Measurements from ENCODE around the gene ANTXR2.

The ANTXR2 gene

GRCh38 chr4:80076681-80077080 is 3.7 kb upstream of the ANTXR2 start:
- no peak overlapping the region for H3K27ac ChIP-seq (ENCODE audit: low read depth, low read length)
- H3K27me3 ChIP-seq (ENCODE audit: control insufficient read depth, insufficient read depth, low read length), result no peaks in the 10 kb centered on the region; the same call in 1 of the 2 replicates
- no peak overlapping the region for H3K9ac ChIP-seq (ENCODE audit: low read length)
- H3K36me3 ChIP-seq (ENCODE audit: control insufficient read depth, insufficient read depth, low read length), result no peaks in the 10 kb centered on the region
- peaks cover 7% of the 10 kb centered on the region; the same call in 1 of the 2 replicates for H3K4me1 ChIP-seq (ENCODE audit: control insufficient read depth, insufficient read depth, low read length)
- H3K4me3 ChIP-seq (ENCODE audit: low read depth, low read length), result no peak overlapping the region
- H3K9me3 ChIP-seq (ENCODE audit: control insufficient read depth, insufficient read depth, low read depth, low read length), result no peaks in the 10 kb centered on the region

GRCh38 chr4:80075995-80076675 is 3.1 kb upstream of the ANTXR2 start:
- Histone ChIP-seq H3K27ac (ENCODE audit: low read depth, low read length) (no peak overlapping the region), H3K9ac (ENCODE audit: low read length) (no peak overlapping the region), H3K9me3 (ENCODE audit: control insufficient read depth, insufficient read depth, low read depth, low read length) (no peaks in the 10 kb centered on the region), H3K27me3 (ENCODE audit: control insufficient read depth, insufficient read depth, low read length) (peaks cover 5% of the 10 kb centered on the region; the same call in 1 of the 2 replicates), H3K36me3 (ENCODE audit: control insufficient read depth, insufficient read depth, low read length) (no peaks in the 10 kb centered on the region), H3K4me1 (ENCODE audit: control insufficient read depth, insufficient read depth, low read length) (peaks cover 9% of the 10 kb centered on the region; the same call in 1 of the 2 replicates), H3K4me3 (ENCODE audit: low read depth, low read length) (no peak overlapping the region)

- H3K4me3 ChIP-seq (ENCODE audit: low read depth, low read length), result no peak overlapping the region
- H3K4me1 ChIP-seq (ENCODE audit: control insufficient read depth, insufficient read depth, low read length), result peaks cover 13% of the 10 kb centered on the region; the same call in 1 of the 2 replicates
Observed at GRCh38 chr4:80074651-80075050, 1.6 kb upstream of the ANTXR2 start.

GRCh38 chr4:80074069-80074468 is 1.0 kb upstream of the ANTXR2 start:
- H3K36me3 ChIP-seq (ENCODE audit: control insufficient read depth, insufficient read depth, low read length), result 0 out of 2 replicates have a peak, but pooled peaks cover 3% of the 10 kb centered on the region
- peaks cover 13% of the 10 kb centered on the region; the same call in 1 of the 2 replicates for H3K4me1 ChIP-seq (ENCODE audit: control insufficient read depth, insufficient read depth, low read length)
- H3K9ac ChIP-seq (ENCODE audit: low read length), result no peak overlapping the region
- peaks cover 13% of the 10 kb centered on the region; the same call in 1 of the 2 replicates for H3K27me3 ChIP-seq (ENCODE audit: control insufficient read depth, insufficient read depth, low read length)
- no peak overlapping the region for H3K27ac ChIP-seq (ENCODE audit: low read depth, low read length)
- H3K4me3 ChIP-seq (ENCODE audit: low read depth, low read length), result no peak overlapping the region
- H3K9me3 ChIP-seq (ENCODE audit: control insufficient read depth, insufficient read depth, low read depth, low read length), result no peaks in the 10 kb centered on the region

More at GRCh38 chr4:80074651-80075050, 1.6 kb upstream of the ANTXR2 start:
- H3K27me3 ChIP-seq (ENCODE audit: control insufficient read depth, insufficient read depth, low read length), result peaks cover 13% of the 10 kb centered on the region; the same call in 1 of the 2 replicates
- H3K9me3 ChIP-seq (ENCODE audit: control insufficient read depth, insufficient read depth, low read depth, low read length), result no peaks in the 10 kb centered on the region
- H3K9ac ChIP-seq (ENCODE audit: low read length), result no peak overlapping the region
- H3K27ac ChIP-seq (ENCODE audit: low read depth, low read length), result no peak overlapping the region
- H3K36me3 ChIP-seq (ENCODE audit: control insufficient read depth, insufficient read depth, low read length), result no peaks in the 10 kb centered on the region

GRCh38 chr4:80073473-80074008 is 512 bp upstream of the ANTXR2 start:
- Histone ChIP-seq H3K4me1 (ENCODE audit: control insufficient read depth, insufficient read depth, low read length) (peaks cover 13% of the 10 kb centered on the region; the same call in 1 of the 2 replicates), H3K36me3 (ENCODE audit: control insufficient read depth, insufficient read depth, low read length) (0 out of 2 replicates have a peak, but pooled peaks cover 6% of the 10 kb centered on the region), H3K27ac (ENCODE audit: low read depth, low read length) (no peak overlapping the region), H3K27me3 (ENCODE audit: control insufficient read depth, insufficient read depth, low read length) (peaks cover 13% of the 10 kb centered on the region; the same call in 1 of the 2 replicates), H3K4me3 (ENCODE audit: low read depth, low read length) (peak overlapping the region; percentile 90), H3K9ac (ENCODE audit: low read length) (no peak overlapping the region), H3K9me3 (ENCODE audit: control insufficient read depth, insufficient read depth, low read depth, low read length) (no peaks in the 10 kb centered on the region)

- H3K9me3 ChIP-seq (ENCODE audit: control insufficient read depth, insufficient read depth, low read depth, low read length), result no peaks in the 10 kb centered on the region
- H3K9ac ChIP-seq (ENCODE audit: low read length), result peak overlapping the region; percentile 85
- 0 out of 2 replicates have a peak, but pooled peaks cover 6% of the 10 kb centered on the region for H3K36me3 ChIP-seq (ENCODE audit: control insufficient read depth, insufficient read depth, low read length)
- H3K27me3 ChIP-seq (ENCODE audit: control insufficient read depth, insufficient read depth, low read length), result peaks cover 13% of the 10 kb centered on the region; the same call in 1 of the 2 replicates
- peak overlapping the region; percentile 62; the same call in 1 of the 2 replicates for H3K27ac ChIP-seq (ENCODE audit: low read depth, low read length)
- H3K4me1 ChIP-seq (ENCODE audit: control insufficient read depth, insufficient read depth, low read length), result peaks cover 13% of the 10 kb centered on the region; the same call in 1 of the 2 replicates
- H3K4me3 ChIP-seq (ENCODE audit: low read depth, low read length), result peak overlapping the region; percentile 90
Observed at GRCh38 chr4:80072228-80072743, 743 bp downstream of the ANTXR2 start.

- Histone ChIP-seq H3K4me1 (ENCODE audit: control insufficient read depth, insufficient read depth, low read length) (peaks cover 13% of the 10 kb centered on the region; the same call in 1 of the 2 replicates), H3K27me3 (ENCODE audit: control insufficient read depth, insufficient read depth, low read length) (peaks cover 13% of the 10 kb centered on the region; the same call in 1 of the 2 replicates), H3K27ac (ENCODE audit: low read depth, low read length) (no peak overlapping the region), H3K9ac (ENCODE audit: low read length) (peak overlapping the region; percentile 85), H3K36me3 (ENCODE audit: control insufficient read depth, insufficient read depth, low read length) (0 out of 2 replicates have a peak, but pooled peaks cover 6% of the 10 kb centered on the region), H3K4me3 (ENCODE audit: low read depth, low read length) (peak overlapping the region; percentile 90), H3K9me3 (ENCODE audit: control insufficient read depth, insufficient read depth, low read depth, low read length) (no peaks in the 10 kb centered on the region)
Observed at GRCh38 chr4:80071604-80072227, 1.3 kb downstream of the ANTXR2 start.

GRCh38 chr4:80070880-80071603 is 2.0 kb downstream of the ANTXR2 start:
- H3K9ac ChIP-seq (ENCODE audit: low read length), result peak overlapping the region; percentile 85

GRCh38 chr4:80069837-80070731 is 2.9 kb downstream of the ANTXR2 start:
- no peak overlapping the region for H3K9ac ChIP-seq (ENCODE audit: low read length)
- 0 out of 2 replicates have a peak, but pooled peaks cover 6% of the 10 kb centered on the region for H3K36me3 ChIP-seq (ENCODE audit: control insufficient read depth, insufficient read depth, low read length)
- no peaks in the 10 kb centered on the region for H3K9me3 ChIP-seq (ENCODE audit: control insufficient read depth, insufficient read depth, low read depth, low read length)
- no peak overlapping the region for H3K27ac ChIP-seq (ENCODE audit: low read depth, low read length)
- H3K27me3 ChIP-seq (ENCODE audit: control insufficient read depth, insufficient read depth, low read length), result peaks cover 13% of the 10 kb centered on the region; the same call in 1 of the 2 replicates
- peaks cover 13% of the 10 kb centered on the region; the same call in 1 of the 2 replicates for H3K4me1 ChIP-seq (ENCODE audit: control insufficient read depth, insufficient read depth, low read length)
- no peak overlapping the region for H3K4me3 ChIP-seq (ENCODE audit: low read depth, low read length)

More at GRCh38 chr4:80070880-80071603, 2.0 kb downstream of the ANTXR2 start:
- Histone ChIP-seq H3K4me3 (ENCODE audit: low read depth, low read length) (peak overlapping the region; percentile 90), H3K27ac (ENCODE audit: low read depth, low read length) (no peak overlapping the region), H3K9me3 (ENCODE audit: control insufficient read depth, insufficient read depth, low read depth, low read length) (no peaks in the 10 kb centered on the region), H3K4me1 (ENCODE audit: control insufficient read depth, insufficient read depth, low read length) (peaks cover 13% of the 10 kb centered on the region; the same call in 1 of the 2 replicates), H3K36me3 (ENCODE audit: control insufficient read depth, insufficient read depth, low read length) (0 out of 2 replicates have a peak, but pooled peaks cover 6% of the 10 kb centered on the region), H3K27me3 (ENCODE audit: control insufficient read depth, insufficient read depth, low read length) (peaks cover 13% of the 10 kb centered on the region; the same call in 1 of the 2 replicates)
